GM18907 (cell line): Measurements from ENCODE around the gene IGFALS.
A peak's percentile ranks its signal among the peaks of the same experiment; 100 is the strongest.

Source experiments
- ATAC-seq: cut with Tn5 transposase; IDR thresholded peaks from one replicate; pipeline ENCODE4 v1.9.1; 2021; ENCODE audit warnings: mild to moderate bottlenecking, moderate library complexity; ENCODE audit not compliant: unreplicated experiment

Gene IGFALS

GRCh38 chr16:1777375-1778199 lies 15.9 kb downstream of the IGFALS start:
- ATAC-seq, result no peak

DNA sequence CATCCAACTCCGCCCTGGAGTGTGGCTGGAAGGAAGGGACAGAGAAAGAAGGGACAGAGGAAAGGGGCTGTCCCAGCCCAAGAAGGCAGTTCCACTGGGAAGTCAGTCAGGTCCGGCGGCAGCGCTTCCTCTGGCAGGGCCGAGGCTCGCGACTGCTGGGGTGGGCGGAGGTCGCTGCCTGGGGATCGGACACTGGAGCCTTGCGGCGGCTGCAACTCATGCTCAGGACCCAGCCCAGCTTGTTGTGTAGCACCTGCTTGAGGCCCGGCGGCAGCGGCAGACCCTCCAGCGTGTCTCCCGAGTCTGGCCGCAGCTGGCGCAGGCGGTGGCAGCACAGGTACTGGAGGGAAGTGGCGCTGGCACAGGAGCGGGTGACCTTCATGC lies 16.5 kb downstream of the IGFALS start:
- no peak for ATAC-seq

- no peak for ATAC-seq
Observed at GRCh38 chr16:1776672-1776955, 16.9 kb downstream of the IGFALS start.

DNA sequence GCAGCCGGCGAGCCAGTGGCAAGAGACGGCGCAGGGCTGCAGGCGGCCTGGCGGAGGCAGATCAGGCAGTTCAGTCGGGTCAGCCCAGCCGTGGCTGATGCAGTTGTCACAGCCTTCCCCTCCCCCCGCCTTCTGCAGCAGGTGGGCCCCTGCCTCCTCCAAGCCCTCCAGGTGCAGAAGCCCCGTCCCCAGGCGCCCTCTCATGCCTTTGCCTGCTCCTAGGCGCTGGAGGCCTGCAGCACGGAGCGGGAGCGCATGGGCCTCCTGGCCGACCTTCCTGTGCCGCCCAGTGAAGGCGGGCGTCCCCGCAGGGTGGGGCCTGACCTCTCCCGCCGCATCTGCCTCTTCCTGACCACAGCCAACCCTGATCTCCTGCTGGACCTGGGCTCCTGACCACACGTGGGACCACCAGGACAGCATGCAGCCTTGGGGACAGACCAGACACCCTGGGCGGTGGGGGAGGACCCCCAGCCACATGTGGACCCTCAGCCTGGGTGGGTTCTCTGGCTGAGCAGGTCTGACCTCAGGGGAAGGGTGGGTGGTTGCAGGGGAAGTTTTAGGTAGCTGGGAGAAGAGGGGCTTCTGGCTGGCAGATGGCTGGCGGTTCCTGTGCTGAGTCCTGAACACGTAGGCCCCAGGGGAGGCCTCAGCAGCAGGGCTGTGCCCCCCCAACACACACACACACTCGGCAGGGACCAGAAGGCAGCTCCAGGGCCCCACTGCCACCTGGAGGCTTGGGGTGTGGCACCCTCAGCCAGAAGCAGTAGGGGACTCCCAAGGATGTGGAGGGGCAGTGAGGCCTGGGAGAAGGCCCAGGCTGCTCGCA lies 17.4 kb downstream of the IGFALS start:
- ATAC-seq, result no peak

DNA sequence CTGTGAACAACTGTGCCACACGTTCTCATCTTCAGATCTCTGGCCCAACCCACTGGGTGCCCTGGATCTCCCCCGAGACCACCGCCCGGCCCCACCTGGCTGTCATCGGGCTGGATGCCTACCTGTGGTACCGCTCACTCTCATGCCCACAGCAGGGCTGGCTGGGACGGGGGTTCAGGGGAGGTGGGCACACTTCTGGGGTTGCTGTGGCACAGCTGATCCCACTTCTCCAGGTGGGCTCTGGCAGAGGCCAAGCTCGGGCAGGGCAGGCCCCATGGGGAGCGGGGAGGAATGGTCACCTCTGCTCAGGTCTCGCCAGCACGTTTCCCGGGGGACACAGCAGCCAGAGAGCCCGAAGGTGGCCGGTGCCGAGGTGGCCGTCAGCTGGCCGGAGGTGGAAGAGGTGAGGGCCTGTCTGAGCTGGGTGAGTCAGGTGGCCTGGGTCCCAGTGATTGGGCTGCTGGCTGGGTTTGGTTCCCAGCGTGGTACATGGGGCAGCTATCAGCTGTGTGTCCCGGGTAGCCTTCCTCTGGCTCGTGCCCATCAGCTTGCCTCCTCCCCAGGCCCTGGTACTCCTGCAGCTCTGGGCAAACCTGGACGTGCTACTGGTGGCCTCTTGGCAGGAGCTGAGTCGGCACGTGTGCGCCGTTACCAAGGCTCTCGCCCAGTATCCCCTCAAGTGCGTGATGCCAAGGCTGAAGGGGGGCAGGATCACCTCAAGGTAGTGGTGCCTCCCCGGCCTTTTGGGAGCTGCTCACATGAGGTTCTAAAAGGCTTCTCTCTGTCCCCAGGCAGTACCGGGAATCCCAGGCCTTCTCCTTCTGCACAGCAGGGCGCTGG lies 18.3 kb downstream of the IGFALS start:
- ATAC-seq, result no peak

DNA sequence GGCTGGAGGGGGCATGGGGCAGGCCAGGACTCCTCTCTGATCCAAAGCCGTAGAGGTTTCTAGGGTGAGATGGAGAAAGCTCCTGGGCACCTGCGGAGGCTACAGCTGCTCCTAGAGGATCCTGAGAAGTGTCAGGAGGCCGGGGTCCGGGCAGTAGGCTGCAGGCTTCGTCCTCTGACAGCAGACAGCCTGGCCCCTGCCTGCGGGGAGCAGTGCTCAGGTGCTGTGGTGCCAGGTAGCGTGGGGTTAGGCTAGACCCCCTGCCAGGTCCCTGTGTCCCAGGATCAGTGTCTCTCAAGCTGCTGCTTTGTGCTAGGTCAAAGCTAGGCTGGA lies 19.1 kb downstream of the IGFALS start:
- no peak for ATAC-seq

DNA sequence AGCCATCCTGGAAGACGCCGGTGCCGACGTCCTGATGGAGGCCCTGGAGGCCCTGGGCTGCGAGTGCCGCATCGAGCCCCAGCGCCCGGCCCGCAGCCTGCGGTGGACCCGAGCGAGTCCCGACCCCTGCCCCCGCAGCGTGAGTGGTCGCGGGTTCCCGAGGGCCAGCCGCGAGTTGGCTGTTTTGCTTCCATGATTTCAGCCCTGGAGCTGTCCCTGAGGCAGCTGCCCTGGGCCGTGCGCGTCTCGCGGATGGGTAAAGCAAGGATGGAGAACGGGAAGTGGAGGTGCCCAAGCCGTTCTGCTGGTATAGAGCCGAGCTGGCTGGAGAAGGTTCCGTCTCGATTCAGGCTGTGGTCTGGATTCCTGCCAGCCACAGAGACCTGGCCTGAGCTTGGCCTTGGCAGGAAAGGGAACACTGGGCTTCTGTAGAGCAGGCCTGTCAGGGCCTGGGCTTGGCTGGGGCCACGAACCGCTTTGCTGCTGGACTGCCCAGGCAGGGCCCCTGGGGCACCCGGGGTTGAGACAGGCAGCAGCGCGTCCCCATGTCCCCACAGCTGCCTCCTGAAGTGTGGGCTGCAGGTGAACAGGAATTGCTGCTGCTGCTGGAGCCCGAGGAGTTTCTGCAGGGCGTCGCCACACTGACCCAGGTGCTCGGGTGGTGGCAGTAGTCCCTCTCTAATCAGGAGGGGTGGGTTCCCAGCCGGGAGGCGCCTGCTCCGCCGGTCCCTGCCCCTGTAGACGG lies 19.6 kb downstream of the IGFALS start:
- ATAC-seq, result peak; percentile 0

- ATAC-seq, result peak; percentile 51
Observed at GRCh38 chr16:1772908-1773702, 20.4 kb downstream of the IGFALS start, which contains the start of gene MRPS34. Gene MRPS34, minus strand, starts transcription at chr16:1773134. Its CDS starts 15 bp downstream, at chr16:1773119.

- ATAC-seq, result peak; percentile 12
Observed at GRCh38 chr16:1772362-1772907, 21.1 kb downstream of the IGFALS start, which contains the start of gene EME2. Gene EME2, plus strand, starts transcription at chr16:1772810. Its CDS starts 418 bp downstream, at chr16:1773228.

DNA sequence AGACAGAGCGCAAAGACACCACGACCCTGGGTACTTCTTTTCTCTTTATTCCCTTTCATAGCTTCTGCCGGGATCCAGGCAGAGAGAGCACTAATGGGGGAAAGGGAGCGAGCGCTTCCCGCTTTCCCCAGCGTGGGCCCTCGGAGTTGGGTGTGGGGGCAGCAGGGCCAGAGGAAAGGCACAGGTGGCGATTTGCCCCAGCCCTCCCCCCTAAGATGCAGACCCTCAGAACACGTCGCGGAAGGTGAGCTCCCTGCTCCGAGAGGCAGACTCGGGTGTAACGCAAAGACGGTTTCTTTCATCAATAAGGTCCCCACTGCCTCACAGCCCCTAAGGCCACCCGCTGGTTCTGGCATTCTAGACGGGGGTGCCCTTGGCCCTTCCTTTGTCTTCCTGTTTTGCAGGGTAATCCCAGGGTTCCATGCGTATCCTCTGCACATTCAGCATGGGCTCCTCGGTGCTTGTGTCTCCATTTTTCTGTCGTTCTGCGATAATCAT lies 21.6 kb downstream of the IGFALS start:
- no peak for ATAC-seq

- ATAC-seq, result no peak
Observed at GRCh38 chr16:1771188-1771863, 22.2 kb downstream of the IGFALS start, which contains the start of gene NME3. Gene NME3, minus strand, starts transcription at chr16:1771543. Its CDS starts 9 bp downstream, at chr16:1771534.

GRCh38 chr16:1770328-1771187 lies 22.9 kb downstream of the IGFALS start:
- no peak for ATAC-seq

GRCh38 chr16:1769402-1770300 lies 23.9 kb downstream of the IGFALS start:
- ATAC-seq, result no peak

GRCh38 chr16:1768767-1769401 lies 24.6 kb downstream of the IGFALS start:
- ATAC-seq, result no peak

DNA sequence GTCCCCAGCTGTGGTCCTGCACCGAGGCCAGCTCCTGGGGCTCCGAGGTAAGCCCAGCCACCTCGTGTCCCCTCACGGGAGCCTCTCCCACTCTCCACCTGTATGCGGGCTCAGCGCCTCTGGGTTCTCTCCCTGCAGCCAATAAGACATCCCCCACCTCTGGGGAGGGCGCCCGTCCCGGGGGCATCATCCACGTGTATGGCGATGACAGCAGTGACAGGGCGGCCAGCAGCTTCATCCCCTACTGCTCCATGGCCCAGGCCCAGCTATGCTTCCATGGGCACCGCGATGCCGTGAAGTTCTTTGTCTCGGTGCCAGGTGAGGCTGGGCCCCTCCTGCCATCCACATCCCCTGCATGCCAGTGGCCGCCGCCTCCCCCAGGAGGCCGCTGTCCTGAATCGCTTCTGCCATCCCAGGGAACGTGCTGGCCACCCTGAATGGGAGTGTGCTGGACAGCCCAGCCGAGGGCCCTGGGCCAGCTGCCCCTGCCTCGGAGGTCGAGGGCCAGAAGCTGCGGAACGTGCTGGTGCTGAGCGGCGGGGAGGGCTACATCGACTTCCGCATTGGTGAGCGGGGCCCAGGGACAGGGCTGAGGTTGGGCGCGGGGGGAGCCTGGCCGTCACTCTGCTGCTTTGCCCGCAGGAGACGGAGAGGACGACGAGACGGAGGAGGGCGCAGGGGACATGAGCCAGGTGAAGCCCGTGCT lies 25.3 kb downstream of the IGFALS start:
- no peak for ATAC-seq
